ENCODE measurements around the gene DLGAP1.

Gene DLGAP1

GRCh38 chr18:3747176-3747973, 707.7 kb downstream of the DLGAP1 start:
- DNase-seq, result no peak

DNA sequence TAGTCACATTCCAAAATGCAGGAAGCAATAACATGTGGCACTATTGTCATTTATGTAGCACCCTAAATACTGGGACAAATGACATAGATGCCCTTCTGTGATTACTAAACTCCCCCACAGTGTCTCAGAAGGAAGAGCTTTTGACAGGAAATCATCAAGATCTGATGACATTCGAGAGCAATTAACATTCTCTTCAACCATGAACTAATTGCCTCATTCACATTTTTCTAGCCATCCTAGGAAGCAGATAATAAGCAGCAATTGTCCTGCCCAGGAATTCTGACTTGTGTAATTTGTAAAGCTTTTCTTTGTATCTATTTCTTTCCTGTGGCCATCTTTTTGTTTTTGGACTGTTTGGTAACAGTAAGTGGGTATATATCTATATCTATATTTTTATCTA, 712.6 kb downstream of the DLGAP1 start:
- DNase-seq, result no peak

- DNase-seq, result no peak
Measured at GRCh38 chr18:3741333-3741732, 713.8 kb downstream of the DLGAP1 start.

DNA sequence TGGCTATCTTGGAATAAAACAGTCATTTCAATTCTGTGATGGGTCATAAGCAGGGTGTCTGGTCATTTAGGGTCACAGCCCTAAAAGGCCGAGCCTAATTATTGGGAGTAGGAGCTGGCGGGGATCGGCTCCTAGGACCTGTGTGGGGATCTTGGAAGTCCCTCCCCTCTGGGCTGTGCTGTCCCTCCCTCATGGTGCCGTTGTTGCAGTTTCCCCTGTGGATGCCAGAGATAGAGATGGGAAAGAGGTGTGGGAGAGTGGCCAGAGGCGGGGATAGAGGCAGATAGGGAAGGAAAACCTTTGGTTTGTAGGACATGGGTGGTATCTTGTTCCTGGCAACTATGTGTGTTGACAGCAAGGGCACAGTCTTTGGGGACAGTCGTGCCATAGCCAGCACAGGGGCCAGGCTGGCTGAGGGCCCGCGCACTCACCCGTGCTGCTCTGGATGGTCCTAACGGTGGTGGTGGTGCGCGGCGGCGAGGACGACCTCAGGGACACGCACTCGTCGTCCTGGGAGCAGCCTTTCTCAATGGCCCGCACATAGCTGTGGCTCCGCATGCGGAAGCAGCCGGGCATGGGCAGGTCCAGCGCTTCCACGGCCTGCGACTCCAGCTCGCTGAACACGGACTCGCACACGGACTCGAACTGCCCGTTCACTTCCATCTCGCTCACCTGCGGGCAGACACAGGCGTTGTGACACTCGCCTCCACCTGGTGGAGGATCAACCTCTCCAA, 726.2 kb downstream of the DLGAP1 start:
- no peak for DNase-seq

GRCh38 chr18:3727274-3727673, 727.8 kb downstream of the DLGAP1 start:
- DNase-seq, result no peak

DNA sequence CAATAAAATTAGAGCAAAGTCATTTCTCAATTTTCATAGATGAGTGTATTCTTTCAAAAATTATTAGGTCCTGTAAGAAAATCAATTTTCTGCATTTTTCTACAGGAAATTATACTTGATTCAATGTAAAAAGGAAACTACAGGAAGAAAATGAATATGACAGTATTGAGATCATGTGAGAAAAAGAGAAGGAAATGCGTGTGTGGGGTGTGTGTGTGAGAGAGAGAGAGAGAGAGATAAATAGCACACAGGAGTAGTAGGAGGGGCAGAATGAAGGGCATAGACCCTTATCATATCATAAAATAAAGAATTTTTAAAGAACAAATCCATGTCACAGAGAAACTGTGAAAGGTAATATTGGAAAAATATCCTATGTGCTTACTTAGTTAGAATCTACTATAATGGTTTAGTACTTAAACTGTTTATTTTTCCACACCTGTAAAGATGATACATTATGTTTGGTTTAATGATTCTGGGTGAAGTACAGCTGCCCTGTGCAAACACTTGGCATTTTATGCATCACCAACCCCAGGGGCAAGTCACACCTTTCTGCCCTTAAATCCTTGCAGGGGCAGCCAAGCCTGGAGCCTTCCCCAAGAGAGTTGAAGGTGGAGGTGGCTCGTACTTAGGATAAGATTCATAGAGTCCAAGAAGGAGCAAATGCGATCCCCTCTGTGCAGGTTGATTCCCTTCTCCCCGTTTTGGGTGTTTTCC, 728.7 kb downstream of the DLGAP1 start:
- no peak for DNase-seq

GRCh38 chr18:3725115-3725514, 730.0 kb downstream of the DLGAP1 start:
- DNase-seq, result no peak

DNA sequence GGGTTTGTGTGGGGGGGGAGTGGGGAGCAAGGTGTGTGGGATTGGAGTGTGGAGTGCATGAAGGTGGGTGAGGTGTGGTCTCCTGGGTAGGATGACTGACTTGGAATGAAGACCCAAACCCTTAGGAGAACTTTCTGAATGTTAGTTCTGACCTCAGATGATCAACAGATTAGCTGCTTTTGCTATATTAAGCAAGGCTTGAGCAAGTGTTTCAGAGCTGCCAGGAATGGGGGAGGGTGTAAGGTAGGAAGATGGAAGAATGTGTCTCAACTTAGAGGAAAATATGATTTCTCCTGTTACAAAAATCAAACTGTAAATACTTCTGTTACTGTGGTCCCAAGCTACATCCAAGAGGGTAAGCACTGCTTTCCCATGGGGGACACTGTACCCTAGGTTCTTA, 731.6 kb downstream of the DLGAP1 start:
- DNase-seq, result no peak

- no peak for DNase-seq
Measured at GRCh38 chr18:3722649-3723433, 732.3 kb downstream of the DLGAP1 start.

DNA sequence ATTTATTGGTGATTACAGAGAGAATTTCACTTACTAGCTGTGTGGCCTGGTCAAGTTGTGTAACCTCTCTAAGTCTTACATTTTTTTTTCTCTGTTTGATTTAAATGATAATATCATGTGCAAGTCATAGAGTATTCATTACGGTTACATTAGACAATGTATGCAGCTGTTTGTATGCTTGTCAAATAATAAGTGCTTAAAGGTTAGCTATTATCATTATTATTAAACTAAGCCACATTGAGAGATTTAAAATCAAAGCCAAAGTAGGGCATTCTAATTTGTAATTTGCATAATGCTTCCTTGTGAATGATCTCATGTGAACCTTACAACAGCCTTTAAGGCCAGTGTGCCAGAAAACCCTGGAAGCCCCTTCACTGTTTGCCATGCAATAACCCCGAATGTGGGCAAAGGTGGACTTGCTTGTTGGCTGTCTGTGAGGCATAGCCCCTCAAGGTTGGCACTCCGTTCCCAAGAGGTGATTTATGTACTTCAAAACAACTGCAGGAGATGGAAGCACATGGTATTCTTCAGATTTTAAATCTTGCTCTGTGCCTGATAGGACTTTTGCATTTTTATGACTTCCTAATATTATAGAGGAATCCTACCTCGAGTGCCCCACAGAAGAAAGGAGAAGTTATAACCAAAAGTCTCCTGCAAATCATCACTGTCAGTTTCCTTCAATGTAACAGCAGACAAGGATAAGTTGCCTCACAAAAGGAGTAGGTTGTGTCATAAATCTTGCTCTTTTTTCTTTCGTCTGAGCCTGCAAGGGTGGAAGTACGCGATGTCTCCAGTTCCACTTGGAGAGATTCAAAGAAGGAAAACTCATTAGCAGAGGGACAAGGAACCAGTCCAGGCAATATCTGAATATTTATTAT, 733.1 kb downstream of the DLGAP1 start:
- DNase-seq, result no peak

- peak; percentile 30 for DNase-seq
Measured at GRCh38 chr18:3720818-3721545, 734.1 kb downstream of the DLGAP1 start.

- no peak for DNase-seq
Measured at GRCh38 chr18:3720159-3720558, 734.9 kb downstream of the DLGAP1 start.

- no peak for DNase-seq
Measured at GRCh38 chr18:3717376-3718025, 737.6 kb downstream of the DLGAP1 start.

DNA sequence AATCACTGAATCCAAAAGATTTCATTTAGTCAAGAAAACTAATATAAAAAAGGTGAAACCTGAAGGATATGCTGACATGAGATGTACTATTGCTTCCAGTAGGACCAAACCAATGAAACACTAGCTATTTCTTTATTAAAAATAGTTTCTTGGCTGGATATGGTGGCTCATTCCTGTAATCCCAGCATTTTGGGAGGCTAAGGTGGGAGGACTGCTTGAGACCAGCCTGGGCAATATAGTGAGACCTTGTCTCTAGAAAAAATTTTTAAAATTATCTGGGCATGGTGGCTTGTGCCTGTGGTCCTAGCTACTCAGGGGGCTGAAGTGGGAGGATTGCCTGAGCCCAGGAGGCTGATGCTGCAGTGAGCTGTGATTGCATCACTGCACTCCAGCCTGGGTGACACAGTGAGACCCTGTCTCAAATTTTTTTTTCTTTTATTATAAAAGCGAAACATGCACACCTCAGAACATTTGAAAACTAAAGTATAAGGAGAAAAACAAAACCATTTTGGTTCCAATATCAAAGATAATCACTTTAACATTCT, 738.9 kb downstream of the DLGAP1 start:
- no peak for DNase-seq

GRCh38 chr18:3715231-3716080, 739.7 kb downstream of the DLGAP1 start:
- DNase-seq, result no peak

DNA sequence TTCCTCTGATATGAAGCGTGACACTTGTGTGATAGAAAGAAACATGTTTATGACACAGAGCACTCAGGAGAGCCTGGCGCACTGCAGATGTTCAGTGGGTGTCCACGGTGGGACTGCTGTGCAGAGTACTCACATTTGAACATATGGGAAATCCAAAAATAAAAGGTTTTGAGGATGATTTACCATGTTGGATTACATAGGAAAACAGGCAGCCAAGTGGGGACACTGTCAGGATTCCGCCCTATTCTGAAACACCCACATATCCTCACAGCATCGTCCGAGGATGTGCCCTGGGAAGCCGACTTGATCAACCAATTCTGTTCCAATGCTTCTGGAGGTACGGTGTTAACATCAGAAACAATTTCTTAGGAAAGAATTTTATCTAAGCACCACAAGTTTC, 741.4 kb downstream of the DLGAP1 start:
- no peak for DNase-seq

DNA sequence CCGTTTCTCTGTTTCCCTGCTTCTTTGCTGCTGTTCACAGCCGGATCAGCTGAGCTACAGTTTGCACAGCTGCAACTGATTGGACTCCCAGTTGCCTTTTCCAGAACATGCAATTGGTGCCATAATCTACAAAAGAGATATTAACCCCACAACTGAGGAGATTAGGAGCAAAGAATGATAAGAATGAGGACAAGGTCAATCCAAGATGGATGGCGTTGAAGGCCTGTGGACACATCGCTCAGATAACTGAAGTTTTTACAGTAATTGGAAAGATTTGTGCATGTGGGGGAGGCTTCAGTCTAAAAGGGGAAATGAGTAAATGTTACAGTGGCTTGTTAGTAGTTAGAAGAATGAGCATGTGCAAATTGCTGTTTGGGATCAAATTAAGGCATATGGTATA, 741.9 kb downstream of the DLGAP1 start:
- no peak for DNase-seq

- DNase-seq, result no peak
Measured at GRCh38 chr18:3712491-3712890, 742.6 kb downstream of the DLGAP1 start.

- no peak for DNase-seq
Measured at GRCh38 chr18:3710712-3711301, 744.3 kb downstream of the DLGAP1 start.
